GM20000 (cell line): ENCODE measurements around the gene DIP2C.

Source experiments
- DNase-seq: peaks from one replicate; pipeline ENCODE4 v3.0.0; 2012; ENCODE audit warnings: low spot score
- TF ChIP-seq, protein P1 (sequence below): IDR thresholded peaks from 2 replicates; pipeline ENCODE4 v1.5.1; 2012; ENCODE audit warnings: mild to moderate bottlenecking, control low read depth; ENCODE audit errors: extremely low read depth, missing control alignments

DIP2C gene

GRCh38 chr10:506451-507354 is 182.8 kb downstream of the DIP2C start:
- TF ChIP-seq, protein P1, sequence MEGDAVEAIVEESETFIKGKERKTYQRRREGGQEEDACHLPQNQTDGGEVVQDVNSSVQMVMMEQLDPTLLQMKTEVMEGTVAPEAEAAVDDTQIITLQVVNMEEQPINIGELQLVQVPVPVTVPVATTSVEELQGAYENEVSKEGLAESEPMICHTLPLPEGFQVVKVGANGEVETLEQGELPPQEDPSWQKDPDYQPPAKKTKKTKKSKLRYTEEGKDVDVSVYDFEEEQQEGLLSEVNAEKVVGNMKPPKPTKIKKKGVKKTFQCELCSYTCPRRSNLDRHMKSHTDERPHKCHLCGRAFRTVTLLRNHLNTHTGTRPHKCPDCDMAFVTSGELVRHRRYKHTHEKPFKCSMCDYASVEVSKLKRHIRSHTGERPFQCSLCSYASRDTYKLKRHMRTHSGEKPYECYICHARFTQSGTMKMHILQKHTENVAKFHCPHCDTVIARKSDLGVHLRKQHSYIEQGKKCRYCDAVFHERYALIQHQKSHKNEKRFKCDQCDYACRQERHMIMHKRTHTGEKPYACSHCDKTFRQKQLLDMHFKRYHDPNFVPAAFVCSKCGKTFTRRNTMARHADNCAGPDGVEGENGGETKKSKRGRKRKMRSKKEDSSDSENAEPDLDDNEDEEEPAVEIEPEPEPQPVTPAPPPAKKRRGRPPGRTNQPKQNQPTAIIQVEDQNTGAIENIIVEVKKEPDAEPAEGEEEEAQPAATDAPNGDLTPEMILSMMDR: no peak

DNA sequence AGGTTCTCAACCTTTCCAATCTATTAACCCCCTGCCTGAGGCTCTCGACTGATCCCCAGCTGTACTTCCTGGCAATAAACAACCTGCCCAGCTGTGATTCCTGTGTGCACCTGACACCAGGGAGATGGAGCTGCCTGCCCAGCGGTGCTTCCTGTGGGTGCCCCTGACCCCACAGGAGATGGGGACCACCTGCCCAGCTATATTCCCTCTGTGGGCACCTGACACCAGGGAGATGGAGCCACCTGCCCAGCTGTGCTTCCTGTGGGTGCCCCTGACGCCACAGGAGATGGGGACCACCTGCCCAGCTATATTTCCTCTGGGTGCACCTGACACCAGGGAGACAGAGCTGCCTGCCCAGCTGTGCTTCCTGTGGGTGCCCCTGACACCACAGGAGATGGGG is 184.0 kb downstream of the DIP2C start:
- DNase-seq: no peak
- TF ChIP-seq, protein P1: no peak

More at GRCh38 chr10:506451-507354, 182.8 kb downstream of the DIP2C start:
- no peak for DNase-seq

- TF ChIP-seq, protein P1: no peak
- DNase-seq: no peak
These were observed 184.7 kb downstream of the DIP2C start for GRCh38 chr10:504806-505205.

- DNase-seq: no peak
- TF ChIP-seq, protein P1: no peak
These were observed 185.3 kb downstream of the DIP2C start for GRCh38 chr10:504121-504611.

- TF ChIP-seq, protein P1: no peak
- DNase-seq: no peak
These were observed 187.9 kb downstream of the DIP2C start for GRCh38 chr10:501596-501995.

DNA sequence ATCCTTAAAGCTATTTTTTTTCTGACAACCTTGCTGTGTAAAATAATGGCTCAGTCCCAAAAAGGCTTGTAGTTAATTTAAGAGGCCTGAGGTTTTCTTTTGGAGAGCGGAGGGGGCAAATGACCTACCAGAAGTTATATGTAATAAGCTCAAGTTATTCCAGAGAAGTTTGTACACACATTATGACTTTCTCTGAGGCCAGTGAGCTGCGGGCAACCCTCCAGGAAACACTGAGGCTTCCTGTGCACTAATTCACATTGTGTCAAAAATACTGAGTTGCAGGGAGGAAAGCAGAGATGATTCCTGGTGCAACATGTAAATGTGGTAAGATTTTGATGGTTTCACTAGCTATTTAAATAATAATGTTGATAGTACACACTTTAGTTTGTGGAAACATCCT is 188.6 kb downstream of the DIP2C start:
- no peak for DNase-seq
- TF ChIP-seq, protein P1: no peak

- TF ChIP-seq, protein P1: no peak
- no peak for DNase-seq
These were observed 189.5 kb downstream of the DIP2C start for GRCh38 chr10:499991-500390.
